HepG2 (cell line): Measurements from ENCODE around the gene SPATS2. TPM values are rescaled to one million over a fixed set of nuclear protein-coding genes. Genes with fewer than 3 reads are reported as not detected.

Experiments
- CC2D1A ChIP-seq: sonication (generic); formaldehyde crosslinking; IDR thresholded peaks from 2 replicates; pipeline ENCODE4 v1.8.1; 2023; ENCODE audit warnings: mild to moderate bottlenecking, missing genetic modification reagents
- CREB1 ChIP-seq, 2 experiments: fragments of 450-650 bp in 1 of 2; IDR thresholded peaks; 2 replicates each; pipeline ENCODE4 v1.6.1; 2016 to 2017; ENCODE audit warnings: control low read depth in 1 of 2, mild to moderate bottlenecking in 1 of 2, missing compliant biosample characterization in 1 of 2, missing genetic modification characterization in 1 of 2
- EHMT2 ChIP-seq: fragments of 200-600 bp; sonication (generic); IDR thresholded peaks from 2 replicates; pipeline ENCODE4 v1.7.0; 2017; ENCODE audit warnings: antibody characterized with exemption, low read depth, low read length, borderline replicate concordance
- GABPA ChIP-seq, 2 experiments: IDR thresholded peaks; 2 replicates each; pipeline ENCODE4 v1.6.1; 2011 to 2016; ENCODE audit warnings: low read depth in 2 of 2, low read length in 1 of 2, missing biosample characterization in 1 of 2, missing genetic modification characterization in 1 of 2
- HOXA3 ChIP-seq: sonication (generic); formaldehyde crosslinking; IDR thresholded peaks from 2 replicates; pipeline ENCODE4 v1.5.0; 2020; ENCODE audit warnings: missing genetic modification reagents
- HOXD1 ChIP-seq: sonication (generic); formaldehyde crosslinking; IDR thresholded peaks from 2 replicates; pipeline ENCODE4 v1.5.0; 2020; ENCODE audit warnings: missing genetic modification reagents
- ISL2 ChIP-seq: sonication (generic); formaldehyde crosslinking; IDR thresholded peaks from 2 replicates; pipeline ENCODE4 v1.5.0; 2020; ENCODE audit warnings: missing genetic modification reagents
- NFKBIZ ChIP-seq: IDR thresholded peaks from 2 replicates; pipeline ENCODE4 v1.6.1; 2018; ENCODE audit warnings: missing genetic modification reagents, missing compliant biosample characterization
- PHF20 ChIP-seq: sonication (generic); formaldehyde crosslinking; IDR thresholded peaks from 2 replicates; pipeline ENCODE4 v1.5.0; 2020; ENCODE audit warnings: mild to moderate bottlenecking, missing genetic modification reagents
- PTBP1 ChIP-seq: fragments of 200-400 bp; formaldehyde crosslinking; IDR thresholded peaks from 2 replicates; pipeline ENCODE4 v1.6.1; 2018; ENCODE audit warnings: low read length, low read depth; ENCODE audit not compliant: poor library complexity, severe bottlenecking
- SP1 ChIP-seq, 2 experiments: fragments of 450-650 bp in 1 of 2; sonication (generic) in 1 of 2; formaldehyde crosslinking in 1 of 2; IDR thresholded peaks; 2 replicates each; pipeline versions ENCODE4 v1.4.0 to v1.6.1; 2016 to 2020; ENCODE audit warnings: missing genetic modification reagents in 1 of 2
- SRSF1 ChIP-seq: fragments of 200-400 bp; formaldehyde crosslinking; optimal IDR thresholded peaks from 2 replicates; pipeline ENCODE3; 2017; ENCODE audit warnings: mild to moderate bottlenecking, low read depth, low read length, moderate library complexity
- SSRP1 ChIP-seq: IDR thresholded peaks from 2 replicates; pipeline ENCODE4 v1.6.1; 2016; ENCODE audit warnings: control low read depth
- TCF7L2 ChIP-seq: IDR thresholded peaks from 2 replicates; pipeline ENCODE4 v1.6.1; 2011; ENCODE audit warnings: mild to moderate bottlenecking, low read depth, low read length, moderate library complexity
- ZBTB20 ChIP-seq: sonication (generic); formaldehyde crosslinking; IDR thresholded peaks from 2 replicates; pipeline ENCODE4 v1.8.1; 2023; ENCODE audit warnings: missing genetic modification reagents, low read depth, mild to moderate bottlenecking, borderline replicate concordance
- ZFP82 ChIP-seq: sonication (generic); formaldehyde crosslinking; IDR thresholded peaks from 2 replicates; pipeline ENCODE4 v1.5.1; 2020; ENCODE audit warnings: mild to moderate bottlenecking, missing genetic modification reagents, borderline replicate concordance
- ZNF12 ChIP-seq: sonication (generic); formaldehyde crosslinking; IDR thresholded peaks from 2 replicates; pipeline ENCODE4 v1.5.0; 2020; ENCODE audit warnings: missing genetic modification reagents
- ZNF282 ChIP-seq: fragments of 450-650 bp; IDR thresholded peaks from 2 replicates; pipeline ENCODE4 v1.6.1; 2018; ENCODE audit not compliant: partially characterized antibody
- ZNF333 ChIP-seq: sonication (generic); formaldehyde crosslinking; IDR thresholded peaks from 2 replicates; pipeline ENCODE4 v1.4.0; 2020; ENCODE audit warnings: mild to moderate bottlenecking, missing genetic modification reagents, borderline replicate concordance
- ZNF598 ChIP-seq: sonication (generic); formaldehyde crosslinking; IDR thresholded peaks from 2 replicates; pipeline ENCODE4 v1.5.1; 2020; ENCODE audit warnings: mild to moderate bottlenecking, missing genetic modification reagents, borderline replicate concordance
- ZNF605 ChIP-seq: sonication (generic); formaldehyde crosslinking; IDR thresholded peaks from 2 replicates; pipeline ENCODE4 v1.8.0; 2022; ENCODE audit warnings: mild to moderate bottlenecking, missing genetic modification reagents
- ZNF615 ChIP-seq: sonication (generic); formaldehyde crosslinking; IDR thresholded peaks from 2 replicates; pipeline ENCODE4 v1.5.0; 2020; ENCODE audit warnings: mild to moderate bottlenecking, missing genetic modification reagents, borderline replicate concordance
- ZNF713 ChIP-seq: sonication (generic); formaldehyde crosslinking; IDR thresholded peaks from 2 replicates; pipeline ENCODE4 v1.4.0; 2020; ENCODE audit warnings: mild to moderate bottlenecking, missing genetic modification reagents
- ZNF766 ChIP-seq: sonication (generic); formaldehyde crosslinking; IDR thresholded peaks from 2 replicates; pipeline ENCODE4 v1.5.0; 2020; ENCODE audit warnings: missing genetic modification reagents, borderline replicate concordance
- polyA plus RNA-seq, 8 experiments: library from polyadenylated mRNA; depleted of rRNA in 3 of 8; stranded (reverse) in 7 of 8; unstranded in 1 of 8; fragments of >200 nt; fragmentation: Illumina TruSeq in 4 of 8; extraction: Trizol in 4 of 8; gene quantifications; 2 replicates each; pipeline versions ENCODE4 v1.2.1 to v1.2.3, GENCODE V29; 2011 to 2016; ENCODE audit warnings: low read depth in 4 of 8, missing spikeins in 1 of 8, mixed read lengths in 1 of 8; ENCODE audit not compliant: insufficient read depth in 1 of 8
- total RNA-seq, 5 experiments: library from RNA; depleted of rRNA; stranded (reverse); fragments of >200 nt; fragmentation: Illumina TruSeq; extraction: Trizol; gene quantifications; 2 replicates each; pipeline ENCODE4 v1.2.3, GENCODE V29; 2016; ENCODE audit warnings: low read depth in 1 of 5
- TF ChIP-seq, protein P1 (sequence below): sonication (generic); formaldehyde crosslinking; IDR thresholded peaks from 2 replicates; pipeline ENCODE4 v1.5.0; 2020; ENCODE audit warnings: missing genetic modification reagents
- TF ChIP-seq, protein P2 (sequence below): sonication (generic); formaldehyde crosslinking; conservative IDR thresholded peaks from 2 replicates; pipeline ENCODE4 v1.4.0; 2020; ENCODE audit warnings: mild to moderate bottlenecking, missing genetic modification reagents, moderate library complexity

The SPATS2 gene
- total and polyA plus RNA-seq, 2 of the 13 experiments (the other 11 are each of a cell fraction or from before 2014, with no cell fraction given) = 19.3 to 28.1 TPM

- TF ChIP-seq PHF20 (CRISPR knock-in tag) (peak; percentile 96), ZNF766 (CRISPR knock-in tag) (no peak), ZNF713 (CRISPR knock-in tag) (0 out of 2 replicates have a peak, but pooled peaks have one; percentile 60), ZNF282 (no peak), SRSF1 (peak; percentile 32), ZNF333 (CRISPR knock-in tag) (peak; percentile 37; the same call in 1 of the 2 replicates), GABPA (IDR thresholded peaks at IDR 0.05; ENCODE audit: low read depth, low read length) (peak; percentile 96), GABPA (CRISPR knock-in tag; IDR thresholded peaks at IDR 0.05; ENCODE audit: low read depth) (peak; percentile 100), ZBTB20 (CRISPR knock-in tag) (no peak; the same call in 1 of the 2 replicates), ZNF605 (CRISPR knock-in tag) (peak; percentile 63), EHMT2 (no peak), CC2D1A (no peak), HOXD1 (no peak), HOXA3 (CRISPR knock-in tag) (peak; percentile 57; the same call in 1 of the 2 replicates), PTBP1 (no peak), ISL2 (no peak), CREB1 (IDR thresholded peaks at IDR 0.05) (peak; percentile 76), CREB1 (CRISPR knock-in tag; IDR thresholded peaks at IDR 0.05) (peak; percentile 95), SP1 (IDR thresholded peaks at IDR 0.05) (no peak), SP1 (CRISPR knock-in tag; IDR thresholded peaks at IDR 0.05) (peak; percentile 95), SSRP1 (CRISPR knock-in tag) (no peak), ZNF12 (CRISPR knock-in tag) (no peak), NFKBIZ (CRISPR knock-in tag) (peak; percentile 50; the same call in 1 of the 2 replicates), ZNF598 (CRISPR knock-in tag) (no peak; the same call in none of the 2 replicates), ZFP82 (CRISPR knock-in tag) (peak; percentile 13; the same call in 1 of the 2 replicates), TCF7L2 (no peak), ZNF615 (CRISPR knock-in tag) (no peak)
- TF ChIP-seq, protein P1, sequence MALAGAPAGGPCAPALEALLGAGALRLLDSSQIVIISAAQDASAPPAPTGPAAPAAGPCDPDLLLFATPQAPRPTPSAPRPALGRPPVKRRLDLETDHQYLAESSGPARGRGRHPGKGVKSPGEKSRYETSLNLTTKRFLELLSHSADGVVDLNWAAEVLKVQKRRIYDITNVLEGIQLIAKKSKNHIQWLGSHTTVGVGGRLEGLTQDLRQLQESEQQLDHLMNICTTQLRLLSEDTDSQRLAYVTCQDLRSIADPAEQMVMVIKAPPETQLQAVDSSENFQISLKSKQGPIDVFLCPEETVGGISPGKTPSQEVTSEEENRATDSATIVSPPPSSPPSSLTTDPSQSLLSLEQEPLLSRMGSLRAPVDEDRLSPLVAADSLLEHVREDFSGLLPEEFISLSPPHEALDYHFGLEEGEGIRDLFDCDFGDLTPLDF (CRISPR knock-in tag) = no peak
- TF ChIP-seq, protein P2, sequence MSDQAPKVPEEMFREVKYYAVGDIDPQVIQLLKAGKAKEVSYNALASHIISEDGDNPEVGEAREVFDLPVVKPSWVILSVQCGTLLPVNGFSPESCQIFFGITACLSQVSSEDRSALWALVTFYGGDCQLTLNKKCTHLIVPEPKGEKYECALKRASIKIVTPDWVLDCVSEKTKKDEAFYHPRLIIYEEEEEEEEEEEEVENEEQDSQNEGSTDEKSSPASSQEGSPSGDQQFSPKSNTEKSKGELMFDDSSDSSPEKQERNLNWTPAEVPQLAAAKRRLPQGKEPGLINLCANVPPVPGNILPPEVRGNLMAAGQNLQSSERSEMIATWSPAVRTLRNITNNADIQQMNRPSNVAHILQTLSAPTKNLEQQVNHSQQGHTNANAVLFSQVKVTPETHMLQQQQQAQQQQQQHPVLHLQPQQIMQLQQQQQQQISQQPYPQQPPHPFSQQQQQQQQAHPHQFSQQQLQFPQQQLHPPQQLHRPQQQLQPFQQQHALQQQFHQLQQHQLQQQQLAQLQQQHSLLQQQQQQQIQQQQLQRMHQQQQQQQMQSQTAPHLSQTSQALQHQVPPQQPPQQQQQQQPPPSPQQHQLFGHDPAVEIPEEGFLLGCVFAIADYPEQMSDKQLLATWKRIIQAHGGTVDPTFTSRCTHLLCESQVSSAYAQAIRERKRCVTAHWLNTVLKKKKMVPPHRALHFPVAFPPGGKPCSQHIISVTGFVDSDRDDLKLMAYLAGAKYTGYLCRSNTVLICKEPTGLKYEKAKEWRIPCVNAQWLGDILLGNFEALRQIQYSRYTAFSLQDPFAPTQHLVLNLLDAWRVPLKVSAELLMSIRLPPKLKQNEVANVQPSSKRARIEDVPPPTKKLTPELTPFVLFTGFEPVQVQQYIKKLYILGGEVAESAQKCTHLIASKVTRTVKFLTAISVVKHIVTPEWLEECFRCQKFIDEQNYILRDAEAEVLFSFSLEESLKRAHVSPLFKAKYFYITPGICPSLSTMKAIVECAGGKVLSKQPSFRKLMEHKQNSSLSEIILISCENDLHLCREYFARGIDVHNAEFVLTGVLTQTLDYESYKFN (CRISPR knock-in tag) = peak; percentile 23; the same call in 1 of the 2 replicates
These were observed 200.6 kb downstream of the SPATS2 start, which contains the start of gene MCRS1 (continued) for GRCh38 chr12:49567611-49568441.
